ENCODE measurements around the gene TUBGCP3. TPM values are rescaled to one million over a fixed set of nuclear protein-coding genes. Genes with fewer than 3 reads are reported as not detected.

Gene TUBGCP3
- total and polyA plus RNA-seq, 4 donors = 6.7 to 31.0 (median 17.3) TPM

DNA sequence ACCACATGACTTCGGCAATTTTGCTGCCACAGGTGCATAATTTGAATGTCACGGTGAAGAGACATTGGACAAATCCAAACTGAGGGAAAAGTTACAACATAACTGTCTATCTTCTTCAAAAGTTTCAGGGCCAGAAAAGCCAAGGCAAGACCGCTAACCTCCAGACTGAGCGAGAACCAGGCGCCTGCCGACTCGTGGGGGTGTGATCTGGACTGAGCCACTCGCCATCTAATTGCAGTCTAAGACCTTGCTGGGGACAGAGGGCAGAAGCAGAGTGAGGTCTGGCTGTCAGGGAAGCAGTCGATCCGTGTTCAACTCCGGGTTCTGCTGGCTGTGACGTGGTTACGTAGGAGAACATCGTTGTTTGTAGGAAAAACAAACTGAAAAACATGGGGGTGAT, 123.2 kb downstream of the TUBGCP3 start:
- 95% methylated on average over 14 of the region's 14 CpGs for WGBS
- TF ChIP-seq YY1 (IDR thresholded peaks at IDR 0.05) (no peak), FOXA2 (IDR thresholded peaks at IDR 0.05) (no peak), HNF4A (conservative IDR thresholded peaks at IDR 0.05) (no peak), NR2F2 (IDR thresholded peaks at IDR 0.05) (no peak), EGR1 (IDR thresholded peaks at IDR 0.05; ENCODE audit: low read depth in 2 of 2) (no peak), RXRA (IDR thresholded peaks at IDR 0.05) (no peak), JUND (IDR thresholded peaks at IDR 0.05) (no peak), GABPA (IDR thresholded peaks at IDR 0.05 in 1 of 2, conservative IDR thresholded peaks at IDR 0.05 in 1 of 2) (no peak), TAF1 (conservative IDR thresholded peaks at IDR 0.05) (no peak), SP1 (IDR thresholded peaks at IDR 0.05) (no peak), HNF4G (IDR thresholded peaks at IDR 0.05) (no peak), FOXA1 (IDR thresholded peaks at IDR 0.05) (no peak), RAD21 (IDR thresholded peaks at IDR 0.05) (no peak)
- TF ChIP-seq, protein P1, sequence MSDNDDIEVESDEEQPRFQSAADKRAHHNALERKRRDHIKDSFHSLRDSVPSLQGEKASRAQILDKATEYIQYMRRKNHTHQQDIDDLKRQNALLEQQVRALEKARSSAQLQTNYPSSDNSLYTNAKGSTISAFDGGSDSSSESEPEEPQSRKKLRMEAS (IDR thresholded peaks at IDR 0.05) = no peak
- TF ChIP-seq, protein P2, sequence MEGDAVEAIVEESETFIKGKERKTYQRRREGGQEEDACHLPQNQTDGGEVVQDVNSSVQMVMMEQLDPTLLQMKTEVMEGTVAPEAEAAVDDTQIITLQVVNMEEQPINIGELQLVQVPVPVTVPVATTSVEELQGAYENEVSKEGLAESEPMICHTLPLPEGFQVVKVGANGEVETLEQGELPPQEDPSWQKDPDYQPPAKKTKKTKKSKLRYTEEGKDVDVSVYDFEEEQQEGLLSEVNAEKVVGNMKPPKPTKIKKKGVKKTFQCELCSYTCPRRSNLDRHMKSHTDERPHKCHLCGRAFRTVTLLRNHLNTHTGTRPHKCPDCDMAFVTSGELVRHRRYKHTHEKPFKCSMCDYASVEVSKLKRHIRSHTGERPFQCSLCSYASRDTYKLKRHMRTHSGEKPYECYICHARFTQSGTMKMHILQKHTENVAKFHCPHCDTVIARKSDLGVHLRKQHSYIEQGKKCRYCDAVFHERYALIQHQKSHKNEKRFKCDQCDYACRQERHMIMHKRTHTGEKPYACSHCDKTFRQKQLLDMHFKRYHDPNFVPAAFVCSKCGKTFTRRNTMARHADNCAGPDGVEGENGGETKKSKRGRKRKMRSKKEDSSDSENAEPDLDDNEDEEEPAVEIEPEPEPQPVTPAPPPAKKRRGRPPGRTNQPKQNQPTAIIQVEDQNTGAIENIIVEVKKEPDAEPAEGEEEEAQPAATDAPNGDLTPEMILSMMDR (IDR thresholded peaks at IDR 0.05; ENCODE audit: low read depth, low read length, missing input control) = no peak
- TF ChIP-seq, protein P3, sequence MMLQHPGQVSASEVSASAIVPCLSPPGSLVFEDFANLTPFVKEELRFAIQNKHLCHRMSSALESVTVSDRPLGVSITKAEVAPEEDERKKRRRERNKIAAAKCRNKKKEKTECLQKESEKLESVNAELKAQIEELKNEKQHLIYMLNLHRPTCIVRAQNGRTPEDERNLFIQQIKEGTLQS (IDR thresholded peaks at IDR 0.05) = no peak
- TF ChIP-seq, protein P4, sequence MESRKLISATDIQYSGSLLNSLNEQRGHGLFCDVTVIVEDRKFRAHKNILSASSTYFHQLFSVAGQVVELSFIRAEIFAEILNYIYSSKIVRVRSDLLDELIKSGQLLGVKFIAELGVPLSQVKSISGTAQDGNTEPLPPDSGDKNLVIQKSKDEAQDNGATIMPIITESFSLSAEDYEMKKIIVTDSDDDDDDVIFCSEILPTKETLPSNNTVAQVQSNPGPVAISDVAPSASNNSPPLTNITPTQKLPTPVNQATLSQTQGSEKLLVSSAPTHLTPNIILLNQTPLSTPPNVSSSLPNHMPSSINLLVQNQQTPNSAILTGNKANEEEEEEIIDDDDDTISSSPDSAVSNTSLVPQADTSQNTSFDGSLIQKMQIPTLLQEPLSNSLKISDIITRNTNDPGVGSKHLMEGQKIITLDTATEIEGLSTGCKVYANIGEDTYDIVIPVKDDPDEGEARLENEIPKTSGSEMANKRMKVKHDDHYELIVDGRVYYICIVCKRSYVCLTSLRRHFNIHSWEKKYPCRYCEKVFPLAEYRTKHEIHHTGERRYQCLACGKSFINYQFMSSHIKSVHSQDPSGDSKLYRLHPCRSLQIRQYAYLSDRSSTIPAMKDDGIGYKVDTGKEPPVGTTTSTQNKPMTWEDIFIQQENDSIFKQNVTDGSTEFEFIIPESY (IDR thresholded peaks at IDR 0.05) = no peak
- no peaks in the 10 kb centered on the region for H3K9me3 ChIP-seq (ENCODE audit: control insufficient read depth in 4 of 4, low read length in 3 of 4)
- no peak overlapping the region for H3K4me3 ChIP-seq (ENCODE audit: low read depth in 1 of 3, low read length in 3 of 3)
- no peaks in the 10 kb centered on the region for H3K4me1 ChIP-seq (ENCODE audit: control insufficient read depth in 4 of 4, insufficient read depth in 4 of 4, low read length in 3 of 4)
- DNase-seq (ENCODE audit: low spot score) = no peak
- H3K9ac ChIP-seq (ENCODE audit: low read depth in 1 of 2, low read length in 2 of 2) = no peak overlapping the region
- peaks cover 0 to 4% (median 1%) of the 10 kb centered on the region in 4 donors for H3K36me3 ChIP-seq (ENCODE audit: control insufficient read depth in 4 of 4, insufficient read depth in 3 of 4, low read depth in 1 of 4, low read length in 3 of 4)
- H3K27ac ChIP-seq (ENCODE audit: low read depth in 1 of 2, low read length in 2 of 2) = no peak overlapping the region
- no peaks in the 10 kb centered on the region for H3K27me3 ChIP-seq (ENCODE audit: control insufficient read depth in 4 of 4, insufficient read depth in 4 of 4, low read length in 3 of 4)

DNA sequence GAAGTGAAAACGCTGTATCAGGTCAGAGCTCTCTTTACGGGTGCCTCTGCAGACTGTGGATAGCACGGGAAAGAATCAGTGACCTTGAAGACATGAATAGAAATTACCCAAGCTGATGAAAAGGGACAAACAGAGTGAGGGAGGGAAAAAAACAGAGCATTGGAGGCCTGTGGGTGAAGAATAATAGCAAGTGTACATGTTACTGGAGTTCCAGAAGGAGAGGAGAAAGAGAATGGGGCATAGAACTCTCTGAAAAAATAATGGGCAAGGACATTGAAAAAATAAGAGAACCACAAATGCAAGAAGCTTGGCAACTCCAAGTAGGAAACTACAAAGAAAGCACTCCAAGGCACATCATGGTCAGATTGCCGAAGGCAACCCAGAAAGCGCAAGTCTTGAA, 125.5 kb downstream of the TUBGCP3 start:
- H3K27me3 ChIP-seq (ENCODE audit: control insufficient read depth in 4 of 4, insufficient read depth in 4 of 4, low read length in 3 of 4) = no peaks in the 10 kb centered on the region
- 96% methylated on average over 5 of the region's 5 CpGs for WGBS
- H3K9ac ChIP-seq (ENCODE audit: low read depth in 1 of 2, low read length in 2 of 2) = no peak overlapping the region
- peaks cover 0 to 4% (median 1%) of the 10 kb centered on the region in 4 donors for H3K36me3 ChIP-seq (ENCODE audit: control insufficient read depth in 4 of 4, insufficient read depth in 3 of 4, low read depth in 1 of 4, low read length in 3 of 4)
- no peak for DNase-seq (ENCODE audit: low spot score)
- no peak overlapping the region for H3K27ac ChIP-seq (ENCODE audit: low read depth in 1 of 2, low read length in 2 of 2)
- H3K4me3 ChIP-seq (ENCODE audit: low read depth in 1 of 3, low read length in 3 of 3) = no peak overlapping the region
- H3K9me3 ChIP-seq (ENCODE audit: control insufficient read depth in 4 of 4, low read length in 3 of 4) = no peaks in the 10 kb centered on the region
- no peaks in the 10 kb centered on the region for H3K4me1 ChIP-seq (ENCODE audit: control insufficient read depth in 4 of 4, insufficient read depth in 4 of 4, low read length in 3 of 4)
- no peak for TF ChIP-seq HNF4G (IDR thresholded peaks at IDR 0.05)
- TF ChIP-seq, protein P2 (IDR thresholded peaks at IDR 0.05; ENCODE audit: low read depth, low read length, missing input control) = no peak
- TF ChIP-seq, protein P4 (IDR thresholded peaks at IDR 0.05) = no peak
- no peak for TF ChIP-seq RXRA (IDR thresholded peaks at IDR 0.05)
- TF ChIP-seq YY1 (IDR thresholded peaks at IDR 0.05) = no peak
- TF ChIP-seq HNF4A (conservative IDR thresholded peaks at IDR 0.05) = no peak
- TF ChIP-seq SP1 (IDR thresholded peaks at IDR 0.05) = no peak
- TF ChIP-seq RAD21 (IDR thresholded peaks at IDR 0.05) = no peak
- TF ChIP-seq EGR1 (IDR thresholded peaks at IDR 0.05; ENCODE audit: low read depth in 2 of 2) = no peak
- TF ChIP-seq, protein P5, sequence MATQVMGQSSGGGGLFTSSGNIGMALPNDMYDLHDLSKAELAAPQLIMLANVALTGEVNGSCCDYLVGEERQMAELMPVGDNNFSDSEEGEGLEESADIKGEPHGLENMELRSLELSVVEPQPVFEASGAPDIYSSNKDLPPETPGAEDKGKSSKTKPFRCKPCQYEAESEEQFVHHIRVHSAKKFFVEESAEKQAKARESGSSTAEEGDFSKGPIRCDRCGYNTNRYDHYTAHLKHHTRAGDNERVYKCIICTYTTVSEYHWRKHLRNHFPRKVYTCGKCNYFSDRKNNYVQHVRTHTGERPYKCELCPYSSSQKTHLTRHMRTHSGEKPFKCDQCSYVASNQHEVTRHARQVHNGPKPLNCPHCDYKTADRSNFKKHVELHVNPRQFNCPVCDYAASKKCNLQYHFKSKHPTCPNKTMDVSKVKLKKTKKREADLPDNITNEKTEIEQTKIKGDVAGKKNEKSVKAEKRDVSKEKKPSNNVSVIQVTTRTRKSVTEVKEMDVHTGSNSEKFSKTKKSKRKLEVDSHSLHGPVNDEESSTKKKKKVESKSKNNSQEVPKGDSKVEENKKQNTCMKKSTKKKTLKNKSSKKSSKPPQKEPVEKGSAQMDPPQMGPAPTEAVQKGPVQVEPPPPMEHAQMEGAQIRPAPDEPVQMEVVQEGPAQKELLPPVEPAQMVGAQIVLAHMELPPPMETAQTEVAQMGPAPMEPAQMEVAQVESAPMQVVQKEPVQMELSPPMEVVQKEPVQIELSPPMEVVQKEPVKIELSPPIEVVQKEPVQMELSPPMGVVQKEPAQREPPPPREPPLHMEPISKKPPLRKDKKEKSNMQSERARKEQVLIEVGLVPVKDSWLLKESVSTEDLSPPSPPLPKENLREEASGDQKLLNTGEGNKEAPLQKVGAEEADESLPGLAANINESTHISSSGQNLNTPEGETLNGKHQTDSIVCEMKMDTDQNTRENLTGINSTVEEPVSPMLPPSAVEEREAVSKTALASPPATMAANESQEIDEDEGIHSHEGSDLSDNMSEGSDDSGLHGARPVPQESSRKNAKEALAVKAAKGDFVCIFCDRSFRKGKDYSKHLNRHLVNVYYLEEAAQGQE (IDR thresholded peaks at IDR 0.05) = no peak
- TF ChIP-seq, protein P1 (IDR thresholded peaks at IDR 0.05) = no peak
- TF ChIP-seq, protein P3 (IDR thresholded peaks at IDR 0.05) = no peak
- no peak for TF ChIP-seq TAF1 (conservative IDR thresholded peaks at IDR 0.05)
- TF ChIP-seq GABPA (IDR thresholded peaks at IDR 0.05 in 1 of 2, conservative IDR thresholded peaks at IDR 0.05 in 1 of 2) = no peak
- no peak for TF ChIP-seq FOXA1 (IDR thresholded peaks at IDR 0.05)
- TF ChIP-seq NR2F2 (IDR thresholded peaks at IDR 0.05) = no peak
